HG03521 (cell line): ENCODE results near the gene MKI67.
"Not testable (repeated sequence)": the region's sequence is repeated elsewhere in the genome, so short reads cannot be mapped to it uniquely, and the experiment has no call there.

Source experiments
- ATAC-seq: cut with Tn5 transposase; IDR thresholded peaks from one replicate; pipeline ENCODE4 v1.9.1; 2021; ENCODE audit warnings: mild to moderate bottlenecking, moderate library complexity; ENCODE audit not compliant: unreplicated experiment

Gene MKI67

GRCh38 chr10:128125944-128126764 lies at the start of gene MKI67:
MKI67 (minus strand) TSS chr10:128126423; CDS start chr10:128125667, 756 bp downstream.
- peak; percentile 75 for ATAC-seq

GRCh38 chr10:128174581-128175559 lies 48.6 kb upstream of the MKI67 start:
- no peak for ATAC-seq

- no peak for ATAC-seq
Measured at GRCh38 chr10:128173386-128173785, 47.2 kb upstream of the MKI67 start.

GRCh38 chr10:128172756-128173155 lies 46.5 kb upstream of the MKI67 start:
- no peak for ATAC-seq

- ATAC-seq: no peak
Measured at GRCh38 chr10:128169811-128170379, 43.7 kb upstream of the MKI67 start.

GRCh38 chr10:128167926-128168520 lies 41.8 kb upstream of the MKI67 start:
- no peak for ATAC-seq

GRCh38 chr10:128167123-128167522 lies 40.9 kb upstream of the MKI67 start:
- not testable (repeated sequence) for ATAC-seq

- no peak for ATAC-seq
Measured at GRCh38 chr10:128166151-128166550, 39.9 kb upstream of the MKI67 start.

- no peak for ATAC-seq
Measured at GRCh38 chr10:128165536-128165935, 39.3 kb upstream of the MKI67 start.

GRCh38 chr10:128163701-128164100 lies 37.5 kb upstream of the MKI67 start:
- no peak for ATAC-seq

- ATAC-seq: no peak
Measured at GRCh38 chr10:128161031-128161430, 34.8 kb upstream of the MKI67 start.

- no peak for ATAC-seq
Measured at GRCh38 chr10:128160297-128160711, 34.1 kb upstream of the MKI67 start.

- no peak for ATAC-seq
Measured at GRCh38 chr10:128158021-128158795, 32.0 kb upstream of the MKI67 start.

- ATAC-seq: no peak
Measured at GRCh38 chr10:128156999-128157755, 31.0 kb upstream of the MKI67 start.

- ATAC-seq: no peak
Measured at GRCh38 chr10:128152741-128153580, 26.7 kb upstream of the MKI67 start.

GRCh38 chr10:128151031-128151430 lies 24.8 kb upstream of the MKI67 start:
- no peak for ATAC-seq

GRCh38 chr10:128150561-128150960 lies 24.3 kb upstream of the MKI67 start:
- no peak for ATAC-seq

GRCh38 chr10:128150045-128150493 lies 23.8 kb upstream of the MKI67 start:
- peak; percentile 92 for ATAC-seq
